Astrocyte of the spinal cord (primary cell): ENCODE data around the gene TGM3.

ENCODE experiments used
- DNase-seq: peaks from one replicate; pipeline ENCODE4 v3.0.0; 2011; ENCODE audit warnings: low read depth, low spot score
- H3K4me3 ChIP-seq: 2 replicates; pipeline ENCODE4 v1.5.1; 2011; ENCODE audit warnings: low read depth, mild to moderate bottlenecking, low read length, moderate library complexity
- CTCF ChIP-seq: IDR thresholded peaks from 2 replicates; pipeline ENCODE4 v1.5.1; 2012; ENCODE audit warnings: low read depth, mild to moderate bottlenecking, low read length, inconsistent platforms
- in situ Hi-C: cut with HindIII; loops from 2 replicates; pipeline ENCODE4 v1.10.0; 2017; ENCODE audit warnings: low sequenced_read_pairs

TGM3 gene

GRCh38 chr20:2307136-2307535 is 11.3 kb downstream of the TGM3 start:
- no peak for TF ChIP-seq CTCF
- DNase-seq, result no peak
- H3K4me3 ChIP-seq, result no peak overlapping the region
- in situ Hi-C loops, result no loop called here

- no peak for TF ChIP-seq CTCF
Measured at GRCh38 chr20:2311329-2311728, 15.5 kb downstream of the TGM3 start.

DNA sequence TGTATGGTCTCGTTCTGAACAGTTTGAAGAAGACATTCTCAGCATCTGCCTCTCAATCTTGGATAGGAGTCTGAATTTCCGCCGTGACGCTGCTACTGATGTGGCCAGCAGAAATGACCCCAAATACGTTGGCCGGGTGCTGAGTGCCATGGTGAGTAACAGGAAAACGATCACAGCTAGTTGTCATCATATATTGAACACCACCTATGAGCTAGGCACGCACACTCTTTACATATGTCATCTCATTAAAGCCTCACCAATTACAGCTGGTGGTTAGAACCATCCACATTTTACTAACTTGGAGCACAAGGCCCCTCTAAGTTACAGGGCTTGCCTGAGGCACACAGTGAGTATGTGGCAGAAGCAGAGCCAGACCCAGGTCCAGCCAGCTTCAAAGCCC is 17.1 kb downstream of the TGM3 start:
- no peak for TF ChIP-seq CTCF
- no peak for DNase-seq
- no peak overlapping the region for H3K4me3 ChIP-seq
- in situ Hi-C loops, result no loop called here

More at GRCh38 chr20:2311329-2311728, 15.5 kb downstream of the TGM3 start:
- in situ Hi-C loops, result no loop called here
- no peak overlapping the region for H3K4me3 ChIP-seq
- DNase-seq, result no peak

DNA sequence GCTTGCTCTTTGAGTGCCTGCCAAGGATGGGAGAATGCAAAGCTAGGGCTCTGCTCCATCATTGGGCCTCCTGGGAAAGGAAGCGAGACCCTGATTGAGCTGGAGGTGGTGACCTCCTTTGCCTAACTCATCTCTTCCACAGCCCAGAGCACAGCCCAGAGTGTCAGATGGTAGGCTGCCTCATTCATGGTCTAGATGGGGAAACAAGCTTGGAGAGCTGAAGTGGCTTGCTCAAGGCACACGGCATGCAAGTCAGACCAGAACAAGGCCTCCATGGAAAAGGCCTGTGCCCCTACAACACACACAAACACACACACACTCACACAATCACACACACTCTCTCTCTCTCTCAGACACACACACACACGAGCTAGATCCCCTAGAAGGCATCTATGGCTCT is 17.5 kb downstream of the TGM3 start:
- in situ Hi-C loops, result no loop called here
- no peak for TF ChIP-seq CTCF
- H3K4me3 ChIP-seq, result no peak overlapping the region
- no peak for DNase-seq

- in situ Hi-C loops, result no loop called here
- H3K4me3 ChIP-seq, result no peak overlapping the region
- peak; percentile 76 for DNase-seq
- no peak for TF ChIP-seq CTCF
Measured at GRCh38 chr20:2314759-2315439, 19.1 kb downstream of the TGM3 start.

- in situ Hi-C loops, result no loop called here
- TF ChIP-seq CTCF, result no peak
- no peak overlapping the region for H3K4me3 ChIP-seq
- DNase-seq, result no peak
Measured at GRCh38 chr20:2315440-2315778, 19.6 kb downstream of the TGM3 start.
